ENCODE measurements around the gene HLCS. TPM values are rescaled to one million over a fixed set of nuclear protein-coding genes. Genes with fewer than 3 reads are reported as not detected.

The HLCS gene
- total and polyA plus RNA-seq, 2 of the 8 experiments (the other 6 are each of a cell fraction or from before 2014, with no cell fraction given) = 4.7 to 12.2 TPM

DNA sequence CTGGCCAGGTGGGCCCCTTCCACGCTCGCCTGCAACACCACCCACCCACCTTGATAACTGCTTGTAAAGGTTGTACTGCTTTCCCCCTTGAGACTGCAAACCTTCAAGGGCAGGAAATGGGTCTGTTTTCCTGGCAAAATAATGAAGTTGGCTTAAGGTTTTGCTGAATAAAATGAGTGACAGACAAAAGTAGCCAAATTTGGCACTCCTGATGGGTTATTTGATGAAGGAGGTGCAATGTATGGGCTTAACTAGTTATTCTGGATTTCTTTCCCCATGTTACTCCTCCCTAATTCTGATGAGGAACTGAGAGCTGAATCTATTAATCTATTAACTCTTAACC lies 14.6 kb upstream of the HLCS start:
- H2BK12ac ChIP-seq (ENCODE audit: low read depth, low read length) = peak overlapping the region; percentile 92; the same call in 1 of the 2 replicates
- H3K9me3 ChIP-seq (ENCODE audit: insufficient read depth in 2 of 2, low read depth in 1 of 2, low read length in 1 of 2) = no peaks in the 10 kb centered on the region
- 0 out of 2 replicates have a peak overlapping the region, but pooled peaks have one; percentile 57 for H4K8ac ChIP-seq (ENCODE audit: extremely low read depth, insufficient read depth, low read length)
- H3K4me1 ChIP-seq (replicated peaks in 1 of 4; ENCODE audit: control insufficient read depth in 3 of 4, insufficient read depth in 4 of 4, low read length in 3 of 4) = peaks cover 1 to 5% (median 3%) of the 10 kb centered on the region in 4 experiments; a peak in 6 of 7 replicates
- H3K23ac ChIP-seq (ENCODE audit: insufficient read length) = no peak overlapping the region
- peak overlapping the region; percentile 80 for H3K4ac ChIP-seq (replicated peaks; ENCODE audit: insufficient read length, low read depth, low read length)
- H2BK20ac ChIP-seq (ENCODE audit: low read length) = no peak overlapping the region
- no peaks in the 10 kb centered on the region for H4K20me1 ChIP-seq (replicated peaks in 1 of 2; ENCODE audit: control insufficient read depth in 1 of 2, insufficient read depth in 2 of 2, low read length in 2 of 2)
- no peaks in the 10 kb centered on the region for H3K79me1 ChIP-seq (ENCODE audit: low read depth, low read length)
- peak overlapping the region; percentile 24; the same call in 1 of the 2 replicates for H2BK5ac ChIP-seq (ENCODE audit: low read depth, low read length)
- no peak overlapping the region for H4K91ac ChIP-seq (replicated peaks; ENCODE audit: insufficient read length, low read length)
- H3K18ac ChIP-seq (ENCODE audit: extremely low read depth, low read length) = peak overlapping the region; percentile 48; the same call in 1 of the 2 replicates
- peak overlapping the region; percentile 30 to 63 (median 38); a peak in 7 of 8 replicates for H3K4me3 ChIP-seq (ENCODE audit: extremely low read depth in 1 of 4, insufficient read depth in 2 of 4, low read depth in 3 of 4, low read length in 4 of 4)
- no peak overlapping the region for H2AK5ac ChIP-seq (ENCODE audit: low read depth, low read length)
- H2AFZ ChIP-seq (ENCODE audit: low read length) = 0 out of 2 replicates have a peak overlapping the region, but pooled peaks have one; percentile 1
- no peaks in the 10 kb centered on the region for H3K79me2 ChIP-seq (ENCODE audit: control insufficient read depth in 1 of 2, insufficient read depth in 2 of 2, low read length in 2 of 2)
- peaks cover 10% of the 10 kb centered on the region; the same call in 1 of the 2 replicates for H3K23me2 ChIP-seq (ENCODE audit: low read depth, low read length)
- no peak overlapping the region for H3K9ac ChIP-seq (replicated peaks in 1 of 4; ENCODE audit: extremely low read depth in 1 of 4, low read depth in 3 of 4, low read length in 3 of 4)
- H3K36me3 ChIP-seq (ENCODE audit: control insufficient read depth in 2 of 4, insufficient read depth in 4 of 4, low read length in 3 of 4) = no peaks in the 10 kb centered on the region
- no peak overlapping the region for H4K5ac ChIP-seq (ENCODE audit: insufficient read length, low read depth, low read length)
- H2BK120ac ChIP-seq (replicated peaks; ENCODE audit: low read depth, low read length) = no peak overlapping the region
- H3K4me2 ChIP-seq (ENCODE audit: insufficient read depth in 1 of 2, low read depth in 2 of 2, low read length in 2 of 2) = peak overlapping the region; percentile 62 to 87
- no peak overlapping the region for H3K14ac ChIP-seq (ENCODE audit: insufficient read length)
- DNase-seq (ENCODE audit: low read depth in 1 of 2, low spot score in 2 of 2) (no peak), FAIRE-seq (no peak)
- TF ChIP-seq SP2 (IDR thresholded peaks at IDR 0.05; ENCODE audit: low read length) (no peak), ASH2L (IDR thresholded peaks at IDR 0.05; ENCODE audit: low read length) (no peak)
- POLR2A ChIA-PET (ENCODE audit: partially characterized antibody) = interaction anchor here (0.5 to 1.2 kb wide), 2 partner anchors 15 to 101 kb away, joined by 3 read pairs; partner anchors contain the start of gene HLCS
- H3K27ac ChIP-seq (ENCODE audit: low read depth, low read length) = no peak overlapping the region
- H3K56ac ChIP-seq (replicated peaks; ENCODE audit: insufficient read length, low read depth, low read length) = no peak overlapping the region
- CTCF ChIA-PET (ENCODE audit: partially characterized antibody) = interaction anchor here (1.0 kb wide), 1 partner anchor 59 kb away, joined by 3 read pairs; no protein-coding TSS in a partner anchor
- 12% methylated on average over 2 of the region's 2 CpGs; no CpG with 5 or more reads in 1 of the 2 experiments for WGBS, 2 experiments (ENCODE audit: extremely low coverage in 1 of 2, insufficient coverage in 1 of 2, insufficient read length in 1 of 2, insufficient replicate concordance in 2 of 2, low coverage in 1 of 2, low lambda C conversion rate in 2 of 2, missing lambda C conversion rate in 1 of 2)
- H3K27me3 ChIP-seq (replicated peaks in 1 of 4; ENCODE audit: control insufficient read depth in 3 of 4, extremely low read depth in 1 of 4, insufficient read depth in 3 of 4, low read length in 3 of 4) = peaks cover 0 to 15% (median 6%) of the 10 kb centered on the region in 4 experiments; a peak in 5 of 7 replicates
- H2BK15ac ChIP-seq (ENCODE audit: low read length) = no peak overlapping the region

Data from H1 (cell line).